ENCODE results near the gene TMEM74B.

TMEM74B gene

DNA sequence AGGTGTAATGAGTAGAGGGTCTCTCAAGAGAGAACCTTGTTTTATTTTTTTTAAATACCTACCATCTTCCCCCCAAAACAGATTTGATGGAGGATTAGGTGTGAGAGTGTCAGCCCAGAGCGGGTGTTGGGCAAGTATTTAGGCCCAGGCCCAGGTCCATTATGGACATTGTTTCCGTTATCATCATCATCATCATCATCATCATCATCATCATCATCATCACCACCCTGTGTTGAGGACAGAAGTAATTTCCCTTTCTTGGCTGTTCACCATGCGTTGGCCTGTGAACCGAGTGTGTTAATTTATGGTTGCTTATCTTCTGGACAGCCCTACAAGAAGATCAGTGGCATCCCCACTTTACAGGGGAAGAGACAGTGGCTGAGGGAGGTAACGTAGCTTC lies 37.8 kb downstream of the TMEM74B start:
- Histone ChIP-seq H3K4me1 (ENCODE audit: control insufficient read depth, insufficient read depth, low read length) (no peaks in the 10 kb centered on the region), H3K27me3 (ENCODE audit: control insufficient read depth, insufficient read depth, low read length) (no peaks in the 10 kb centered on the region), H3K27ac (ENCODE audit: low read depth, low read length) (no peak overlapping the region), H3K36me3 (ENCODE audit: control insufficient read depth, insufficient read depth, low read length) (no peaks in the 10 kb centered on the region), H3K4me3 (ENCODE audit: low read length) (no peak overlapping the region), H3K9ac (ENCODE audit: low read length) (no peak overlapping the region)

DNA sequence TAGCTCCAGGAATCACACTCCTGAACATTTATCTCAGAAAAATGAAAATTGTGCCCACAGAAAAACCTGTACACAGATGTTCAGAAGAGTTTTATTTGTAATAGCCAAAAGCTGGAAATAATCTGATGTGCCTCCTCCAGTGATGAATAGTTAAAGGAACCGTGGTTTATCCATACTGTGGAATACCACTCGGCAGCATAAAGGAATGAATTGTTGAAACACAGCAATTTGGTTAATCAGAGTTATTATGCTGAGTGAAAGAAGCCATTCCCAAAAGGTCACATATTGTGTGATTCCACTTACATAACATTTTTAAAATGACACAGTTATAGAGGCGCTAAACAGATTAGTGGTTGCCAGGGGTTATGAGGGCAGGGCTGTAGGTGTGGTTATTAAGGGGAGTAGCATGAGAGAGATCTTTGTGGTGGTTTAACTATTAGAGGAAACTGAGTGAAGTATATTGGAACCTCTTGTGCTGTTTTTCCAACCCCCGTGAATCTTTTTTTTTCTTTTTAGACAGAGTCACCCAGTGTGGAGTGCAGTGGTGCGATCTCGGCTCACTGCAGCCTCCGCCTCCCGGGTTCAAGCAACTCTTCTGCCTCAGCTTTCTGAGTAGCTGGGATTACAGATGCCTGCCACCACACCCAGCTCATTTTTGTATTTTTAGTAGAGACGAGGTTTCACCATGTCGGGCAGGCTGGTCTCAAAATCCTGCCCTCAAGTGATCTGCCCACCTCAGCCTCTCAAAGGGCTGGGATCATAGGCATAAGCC lies 40.2 kb downstream of the TMEM74B start:
- Histone ChIP-seq H3K27ac (ENCODE audit: low read depth, low read length) (no peak overlapping the region), H3K4me1 (ENCODE audit: control insufficient read depth, insufficient read depth, low read length) (no peaks in the 10 kb centered on the region), H3K36me3 (ENCODE audit: control insufficient read depth, insufficient read depth, low read length) (no peaks in the 10 kb centered on the region), H3K4me3 (ENCODE audit: low read length) (no peak overlapping the region), H3K27me3 (ENCODE audit: control insufficient read depth, insufficient read depth, low read length) (no peaks in the 10 kb centered on the region), H3K9ac (ENCODE audit: low read length) (no peak overlapping the region)

DNA sequence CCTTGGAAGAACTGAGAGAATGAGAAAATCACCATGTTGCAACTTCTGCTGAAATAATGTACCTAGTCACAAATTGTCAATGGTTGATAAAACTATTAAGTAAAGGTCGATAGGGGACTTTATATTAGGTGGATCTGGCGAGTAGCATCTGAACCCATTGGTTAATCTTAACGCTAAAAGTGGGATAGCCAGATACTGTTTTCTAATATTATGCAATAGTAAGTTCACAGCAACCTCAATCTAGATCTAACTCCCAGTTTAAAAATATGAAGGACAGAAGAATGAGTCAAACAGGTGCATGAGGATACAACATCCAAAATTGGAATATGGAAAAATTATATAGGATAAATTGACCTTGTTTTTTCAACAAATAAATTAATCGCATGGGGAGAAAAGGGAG lies 47.5 kb downstream of the TMEM74B start:
- no peaks in the 10 kb centered on the region for H3K27me3 ChIP-seq (ENCODE audit: control insufficient read depth, insufficient read depth, low read length)
- no peak overlapping the region for H3K4me3 ChIP-seq (ENCODE audit: low read length)
- H3K27ac ChIP-seq (ENCODE audit: low read depth, low read length): no peak overlapping the region
- no peaks in the 10 kb centered on the region for H3K4me1 ChIP-seq (ENCODE audit: control insufficient read depth, insufficient read depth, low read length)
- H3K9ac ChIP-seq (ENCODE audit: low read length): no peak overlapping the region
- H3K36me3 ChIP-seq (ENCODE audit: control insufficient read depth, insufficient read depth, low read length): peaks cover 18% of the 10 kb centered on the region

DNA sequence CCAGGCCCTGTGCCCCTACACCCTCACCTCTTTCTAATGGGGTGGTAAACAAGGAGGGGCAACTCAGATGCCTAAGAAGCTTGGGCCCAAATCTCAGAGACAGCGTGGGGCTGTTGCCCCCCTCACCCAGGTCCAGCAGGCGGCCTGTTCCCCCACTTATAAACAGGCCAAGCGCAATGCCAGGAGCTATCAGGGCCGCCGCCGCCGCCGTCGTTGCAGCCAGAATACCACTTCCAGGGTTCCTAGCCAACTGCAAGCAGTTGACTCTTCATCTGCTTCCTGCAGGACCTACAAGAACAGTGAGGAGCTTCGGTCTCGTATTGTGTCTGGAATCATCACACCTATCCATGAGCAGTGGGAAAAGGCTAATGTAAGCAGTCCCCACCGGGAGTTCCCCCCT lies 49.9 kb downstream of the TMEM74B start:
- Histone ChIP-seq H3K4me3 (ENCODE audit: low read length) (no peak overlapping the region), H3K9ac (ENCODE audit: low read length) (no peak overlapping the region), H3K27ac (ENCODE audit: low read depth, low read length) (no peak overlapping the region), H3K4me1 (ENCODE audit: control insufficient read depth, insufficient read depth, low read length) (no peaks in the 10 kb centered on the region), H3K36me3 (ENCODE audit: control insufficient read depth, insufficient read depth, low read length) (peaks cover 21% of the 10 kb centered on the region), H3K27me3 (ENCODE audit: control insufficient read depth, insufficient read depth, low read length) (no peaks in the 10 kb centered on the region)

DNA sequence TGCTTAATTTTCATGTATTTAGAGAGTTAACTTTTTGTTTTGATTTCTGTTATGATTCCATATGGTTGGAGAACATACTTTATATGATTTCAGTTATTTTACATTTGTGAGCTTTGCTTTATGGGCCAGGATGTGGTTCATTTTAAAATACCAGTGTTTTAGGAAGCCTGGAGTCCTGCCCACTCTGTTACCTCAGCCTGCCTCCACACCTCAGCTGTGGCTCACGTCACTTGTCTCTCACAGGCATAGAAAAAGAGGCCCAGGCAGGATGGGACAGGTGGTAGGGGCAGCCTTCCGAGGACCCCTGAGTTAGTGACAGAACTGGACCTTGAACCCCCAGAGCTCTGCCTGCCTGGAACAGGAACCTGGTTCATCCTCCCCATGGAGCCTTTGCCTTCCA lies 50.4 kb downstream of the TMEM74B start:
- H3K27ac ChIP-seq (ENCODE audit: low read depth, low read length): no peak overlapping the region
- H3K27me3 ChIP-seq (ENCODE audit: control insufficient read depth, insufficient read depth, low read length): no peaks in the 10 kb centered on the region
- peaks cover 22% of the 10 kb centered on the region for H3K36me3 ChIP-seq (ENCODE audit: control insufficient read depth, insufficient read depth, low read length)
- H3K4me3 ChIP-seq (ENCODE audit: low read length): no peak overlapping the region
- no peak overlapping the region for H3K9ac ChIP-seq (ENCODE audit: low read length)
- no peaks in the 10 kb centered on the region for H3K4me1 ChIP-seq (ENCODE audit: control insufficient read depth, insufficient read depth, low read length)

DNA sequence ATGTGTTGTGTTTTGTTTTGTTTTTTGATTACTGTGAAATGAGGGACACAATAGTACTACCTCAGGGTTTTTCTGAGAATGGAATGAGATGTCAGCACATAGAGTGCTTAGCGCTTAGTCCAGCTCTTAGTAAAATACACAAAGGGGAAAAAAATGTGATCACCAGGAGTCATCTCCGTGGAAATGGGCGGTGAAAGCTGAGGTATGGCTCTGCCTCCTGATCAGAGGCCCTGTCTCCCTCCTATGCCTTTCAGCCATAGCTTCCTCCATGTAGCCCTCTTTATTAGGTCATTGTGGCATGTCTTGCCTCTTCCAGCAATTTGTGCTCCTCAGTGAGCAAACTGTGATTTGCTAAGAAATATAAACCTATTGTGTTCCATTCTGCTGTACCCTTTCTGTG lies 53.4 kb downstream of the TMEM74B start:
- Histone ChIP-seq H3K27me3 (ENCODE audit: control insufficient read depth, insufficient read depth, low read length) (no peaks in the 10 kb centered on the region), H3K36me3 (ENCODE audit: control insufficient read depth, insufficient read depth, low read length) (peaks cover 31% of the 10 kb centered on the region), H3K27ac (ENCODE audit: low read depth, low read length) (no peak overlapping the region), H3K4me1 (ENCODE audit: control insufficient read depth, insufficient read depth, low read length) (no peaks in the 10 kb centered on the region), H3K9ac (ENCODE audit: low read length) (no peak overlapping the region), H3K4me3 (ENCODE audit: low read length) (no peak overlapping the region)

DNA sequence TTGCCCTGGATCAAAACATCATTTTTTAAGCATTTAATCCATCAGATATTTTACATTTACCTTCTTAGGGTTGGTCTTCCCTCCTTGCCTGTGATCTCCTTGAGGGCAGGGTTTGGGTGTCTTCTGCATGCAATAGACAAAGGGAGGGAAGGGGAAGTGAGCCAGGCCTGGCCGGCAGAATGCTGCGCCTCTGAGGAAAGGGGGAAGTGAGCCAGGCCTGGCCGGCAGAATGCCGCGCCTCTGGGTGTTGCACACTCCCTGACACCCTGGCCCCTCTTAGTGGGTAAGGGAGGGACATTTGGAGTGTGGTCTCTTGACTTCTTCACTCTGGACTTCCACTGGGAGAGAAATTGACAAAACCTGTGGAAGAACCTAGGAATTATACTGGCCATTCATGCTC lies 53.9 kb downstream of the TMEM74B start:
- Histone ChIP-seq H3K4me1 (ENCODE audit: control insufficient read depth, insufficient read depth, low read length) (no peaks in the 10 kb centered on the region), H3K9ac (ENCODE audit: low read length) (no peak overlapping the region), H3K27me3 (ENCODE audit: control insufficient read depth, insufficient read depth, low read length) (no peaks in the 10 kb centered on the region), H3K4me3 (ENCODE audit: low read length) (no peak overlapping the region), H3K36me3 (ENCODE audit: control insufficient read depth, insufficient read depth, low read length) (peaks cover 30% of the 10 kb centered on the region), H3K27ac (ENCODE audit: low read depth, low read length) (no peak overlapping the region)

All from rectal smooth muscle tissue (tissue), 1 donor.